ENCODE results near the gene DECR2.

DNA sequence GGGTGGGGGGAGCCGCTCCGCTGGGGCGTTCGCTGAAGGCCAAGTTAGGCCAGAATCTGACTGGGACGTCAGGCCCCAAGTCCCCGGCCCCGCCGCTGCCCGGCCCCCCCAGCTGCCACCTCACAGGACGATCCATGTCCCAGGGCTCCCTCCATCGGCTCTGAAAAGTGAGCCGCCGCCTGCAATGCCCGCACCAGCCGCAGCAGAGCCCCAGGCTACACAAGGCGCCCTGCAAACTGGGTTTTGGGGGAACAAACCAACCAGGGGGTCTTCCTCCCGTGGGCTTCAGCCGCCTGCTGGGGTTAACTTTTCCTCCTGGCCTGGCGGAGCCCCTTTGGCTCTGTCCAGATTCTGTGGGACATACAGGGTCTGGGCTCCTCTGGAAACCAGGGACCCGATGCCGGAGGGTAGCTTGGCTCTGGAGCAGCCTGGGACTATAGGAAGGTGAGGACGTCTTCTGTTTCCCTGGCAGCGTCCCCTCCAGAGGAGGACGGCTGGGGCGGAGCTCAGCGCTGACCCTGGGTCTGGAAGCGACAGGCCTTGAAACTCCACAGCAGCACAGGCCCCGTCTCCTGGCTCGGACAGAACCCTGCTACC, 3.9 kb upstream of the DECR2 start:
- TF ChIP-seq CTCF (IDR thresholded peaks at IDR 0.05) = peak; percentile 13 to 56 (median 44)
- no peak for TF ChIP-seq POLR2A (IDR thresholded peaks at IDR 0.05)

All from thyroid gland (tissue), 4 donors.